ENCODE data around the gene OXSR1. TPM values are rescaled to one million over a fixed set of nuclear protein-coding genes. Genes with fewer than 3 reads are reported as not detected.

The OXSR1 gene
- total RNA-seq, 3 donors from 2014 or later: 40.2 to 44.0 (median 41.9) TPM

GRCh38 chr3:38143511-38143910 is 21.8 kb upstream of the OXSR1 start:
- no peaks in the 10 kb centered on the region for H3K36me3 ChIP-seq (ENCODE audit: low read depth)
- ATAC-seq: no peak
- peaks cover 9% of the 10 kb centered on the region for H3K4me1 ChIP-seq (ENCODE audit: low read depth)
- H3K4me3 ChIP-seq: no peak overlapping the region
- peaks cover 9% of the 10 kb centered on the region for H3K9me3 ChIP-seq
- intact Hi-C loops (cut with DNase I, micrococcal nuclease): no loop called here
- TF ChIP-seq CTCF (IDR thresholded peaks at IDR 0.05): no peak
- peak in 2 of 3 donors; percentile 1 to 21 for DNase-seq

GRCh38 chr3:38146504-38146903 is 18.8 kb upstream of the OXSR1 start:
- no peaks in the 10 kb centered on the region for H3K36me3 ChIP-seq (ENCODE audit: low read depth)
- no peak for ATAC-seq
- intact Hi-C loops (cut with DNase I, micrococcal nuclease): no loop called here
- H3K4me3 ChIP-seq: no peak overlapping the region
- peaks cover 9% of the 10 kb centered on the region for H3K9me3 ChIP-seq
- H3K4me1 ChIP-seq (ENCODE audit: low read depth): no peaks in the 10 kb centered on the region
- TF ChIP-seq CTCF (IDR thresholded peaks at IDR 0.05): no peak
- DNase-seq: no peak

- intact Hi-C loops (cut with DNase I, micrococcal nuclease): no loop called here
- Histone ChIP-seq H3K36me3 (ENCODE audit: low read depth) (no peaks in the 10 kb centered on the region), H3K4me3 (no peak overlapping the region), H3K9me3 (peaks cover 9% of the 10 kb centered on the region), H3K4me1 (ENCODE audit: low read depth) (no peaks in the 10 kb centered on the region)
- no peak for DNase-seq
- no peak for ATAC-seq
- no peak for TF ChIP-seq CTCF (IDR thresholded peaks at IDR 0.05)
Measured at GRCh38 chr3:38147421-38147820, 17.9 kb upstream of the OXSR1 start.

- H3K9me3 ChIP-seq: peaks cover 9% of the 10 kb centered on the region
- no peak overlapping the region for H3K4me3 ChIP-seq
- ATAC-seq (peak; percentile 47), DNase-seq (peak in 1 of 3 donors; percentile 0)
- H3K36me3 ChIP-seq (ENCODE audit: low read depth): no peaks in the 10 kb centered on the region
- no peak for TF ChIP-seq CTCF (IDR thresholded peaks at IDR 0.05)
- no peaks in the 10 kb centered on the region for H3K4me1 ChIP-seq (ENCODE audit: low read depth)
- intact Hi-C loops (cut with DNase I, micrococcal nuclease): no loop called here
Measured at GRCh38 chr3:38148311-38148882, 16.9 kb upstream of the OXSR1 start.

- H3K9me3 ChIP-seq: peaks cover 9% of the 10 kb centered on the region
- DNase-seq (peak in 1 of 3 donors; percentile 0), ATAC-seq (no peak)
- no peaks in the 10 kb centered on the region for H3K36me3 ChIP-seq (ENCODE audit: low read depth)
- no peak overlapping the region for H3K4me3 ChIP-seq
- TF ChIP-seq CTCF (IDR thresholded peaks at IDR 0.05): no peak
- intact Hi-C loops (cut with DNase I, micrococcal nuclease): no loop called here
- no peaks in the 10 kb centered on the region for H3K4me1 ChIP-seq (ENCODE audit: low read depth)
Measured at GRCh38 chr3:38149708-38150107, 15.6 kb upstream of the OXSR1 start.
